Adrenal gland (tissue), 12 donors: Measurements from ENCODE around the gene CREB5. TPM values are rescaled to one million over a fixed set of nuclear protein-coding genes. Genes with fewer than 3 reads are reported as not detected.

Source experiments
- DNase-seq, 7 donors: peaks; one replicate each; pipeline ENCODE4 v3.0.0-alpha.2; 2019 to 2020
- H3K27ac ChIP-seq, 5 donors: fragments of 200-600 bp; sonication (generic) in 4 of 5; 1 replicate in 3 of 5; 2 replicates in 2 of 5; pipeline versions ENCODE4 v1.5.1 to v1.8.0; 2016 to 2020; ENCODE audit warnings: mild to moderate bottlenecking in 1 of 5
- H3K27me3 ChIP-seq: fragments of 200-600 bp; 2 replicates; pipeline ENCODE4 v1.8.0; 2021
- H3K36me3 ChIP-seq, 2 donors: fragments of 200-600 bp; replicated peaks in 1 of 2; 1 replicate in 1 of 2; 2 replicates in 1 of 2; pipeline versions ENCODE4 v1.5.1 to v1.8.0; 2018 to 2022
- H3K4me1 ChIP-seq, 2 donors: fragments of 200-600 bp; replicated peaks in 1 of 2; 1 replicate in 1 of 2; 2 replicates in 1 of 2; pipeline versions ENCODE4 v1.5.1 to v1.8.0; 2018 to 2021
- H3K4me3 ChIP-seq, 4 donors: fragments of 200-600 bp; sonication (generic) in 3 of 4; one replicate each; pipeline ENCODE4 v1.5.1; 2016 to 2018
- H3K9me3 ChIP-seq, 3 donors: fragments of 200-600 bp; sonication (generic) in 1 of 3; replicated peaks in 1 of 3; 1 replicate in 2 of 3; 2 replicates in 1 of 3; pipeline versions ENCODE4 v1.5.1 to v1.8.0; 2016 to 2021
- POLR2A ChIP-seq, 2 donors: fragments of 450-650 bp; IDR thresholded peaks; one replicate each; pipeline ENCODE4 v1.6.1; 2017; ENCODE audit warnings: antibody characterized with exemption in 2 of 2, mild to moderate bottlenecking in 2 of 2, moderate library complexity in 1 of 2
- WGBS, 4 donors: extraction: QIAGEN DNeasy Blood & Tissue Kit in 2 of 4; methylation state at CpG; one replicate each; pipeline versions ENCODE4 v1.1.5 to v1.1.7; 2013 to 2017; 5-methylcytosine and 5-hydroxymethylcytosine counted together
- intact Hi-C, 2 donors: fragments of 100-400 bp; cut with DNase I; formaldehyde crosslinking; loops; one replicate each; pipeline versions ENCODE4 v1.14.1 to v1.15.0; 2022 to 2023
- polyA plus RNA-seq, 3 donors: library from polyadenylated mRNA; stranded (reverse); fragments of 200-250 nt in 2 of 3; fragments of 350-450 nt in 1 of 3; fragmentation: Illumina TruSeq in 1 of 3; extraction: RNeasy Lipid Tissue Mini Kit (QIAGEN cat#74804) in 1 of 3; gene quantifications; one replicate each; pipeline ENCODE4 v1.2.3, GENCODE V29; 2013 to 2014
- total RNA-seq, 9 donors: library from RNA; depleted of rRNA in 4 of 9; stranded (reverse); fragments of >200 nt in 4 of 9; fragments of 120-200 nt in 1 of 9; fragmentation: NEBNext Ultra II Directional in 1 of 9; extraction: Animal tissue kit (Norgen Biotek cat#: 25700) in 1 of 9; gene quantifications; one replicate each; pipeline versions ENCODE4 v1.1.0 to v1.2.4, GENCODE V29; 2013 to 2023
- TF ChIP-seq, protein P1 (sequence below), 6 experiments: fragments of 450-650 bp in 4 of 6; fragments of 200-600 bp in 2 of 6; sonication (generic) in 1 of 6; IDR thresholded peaks; 1 replicate in 5 of 6; 2 replicates in 1 of 6; pipeline versions ENCODE4 v1.5.1 to v1.8.0; 2016 to 2021; ENCODE audit warnings: antibody characterized with exemption in 6 of 6, mild to moderate bottlenecking in 2 of 6, moderate library complexity in 1 of 6
- donor health status: healthy with polysubstance abuse.
- donor health status: Bipolar disorder and iron deficiency.
- donor health status: DM: yes; HTN: yes; CAD: no.
- donor health status: DM: no; HTN: no; CAD: no.
- donor health status: DM: no; HTN: no; CAD: no.
- donor health status: DM: yes; HTN: yes; CAD: no.

Gene CREB5
- total and polyA plus RNA-seq, 12 donors: 0.69 to 5.4 (median 1.3) TPM

- intact Hi-C loops: loop anchor here in 1 of 2 donors (5.0 kb wide), 2 partner anchors 463 to 553 kb away; no protein-coding TSS in a partner anchor
- peaks cover 27% of the 10 kb centered on the region for H3K27me3 ChIP-seq
- no peak overlapping the region for H3K4me3 ChIP-seq
- DNase-seq: no peak
- H3K27ac ChIP-seq: no peak overlapping the region
- TF ChIP-seq, protein P1, sequence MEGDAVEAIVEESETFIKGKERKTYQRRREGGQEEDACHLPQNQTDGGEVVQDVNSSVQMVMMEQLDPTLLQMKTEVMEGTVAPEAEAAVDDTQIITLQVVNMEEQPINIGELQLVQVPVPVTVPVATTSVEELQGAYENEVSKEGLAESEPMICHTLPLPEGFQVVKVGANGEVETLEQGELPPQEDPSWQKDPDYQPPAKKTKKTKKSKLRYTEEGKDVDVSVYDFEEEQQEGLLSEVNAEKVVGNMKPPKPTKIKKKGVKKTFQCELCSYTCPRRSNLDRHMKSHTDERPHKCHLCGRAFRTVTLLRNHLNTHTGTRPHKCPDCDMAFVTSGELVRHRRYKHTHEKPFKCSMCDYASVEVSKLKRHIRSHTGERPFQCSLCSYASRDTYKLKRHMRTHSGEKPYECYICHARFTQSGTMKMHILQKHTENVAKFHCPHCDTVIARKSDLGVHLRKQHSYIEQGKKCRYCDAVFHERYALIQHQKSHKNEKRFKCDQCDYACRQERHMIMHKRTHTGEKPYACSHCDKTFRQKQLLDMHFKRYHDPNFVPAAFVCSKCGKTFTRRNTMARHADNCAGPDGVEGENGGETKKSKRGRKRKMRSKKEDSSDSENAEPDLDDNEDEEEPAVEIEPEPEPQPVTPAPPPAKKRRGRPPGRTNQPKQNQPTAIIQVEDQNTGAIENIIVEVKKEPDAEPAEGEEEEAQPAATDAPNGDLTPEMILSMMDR (IDR thresholded peaks at IDR 0.05): no peak
- TF ChIP-seq POLR2A (IDR thresholded peaks at IDR 0.05): no peak
- H3K4me1 ChIP-seq: peaks cover 5 to 11% of the 10 kb centered on the region in 2 donors
- H3K9me3 ChIP-seq: no peaks in the 10 kb centered on the region
- H3K36me3 ChIP-seq: no peaks in the 10 kb centered on the region
These were observed 438.4 kb downstream of the CREB5 start for GRCh38 chr7:28850699-28851098.

- Histone ChIP-seq H3K27me3 (peaks cover 32% of the 10 kb centered on the region), H3K9me3 (no peaks in the 10 kb centered on the region), H3K27ac (no peak overlapping the region), H3K36me3 (no peaks in the 10 kb centered on the region), H3K4me3 (no peak overlapping the region), H3K4me1 (peaks cover 5 to 11% of the 10 kb centered on the region in 2 donors)
- no peak for TF ChIP-seq POLR2A (IDR thresholded peaks at IDR 0.05)
- TF ChIP-seq, protein P1 (IDR thresholded peaks at IDR 0.05): no peak
- no peak for DNase-seq
- intact Hi-C loops: loop anchor here in 1 of 2 donors (5.0 kb wide), 2 partner anchors 466 to 556 kb away; no protein-coding TSS in a partner anchor
- WGBS, 4 donors: 45 to 71% (median 60%) methylated on average over 4 of the region's 4 CpGs
These were observed 440.8 kb downstream of the CREB5 start for GRCh38 chr7:28853150-28853549.

GRCh38 chr7:28853834-28854749 lies 441.8 kb downstream of the CREB5 start:
- Histone ChIP-seq H3K27ac (no peak overlapping the region), H3K4me3 (peak overlapping the region in 2 of 4 donors; percentile 16 to 56), H3K9me3 (no peaks in the 10 kb centered on the region), H3K27me3 (peaks cover 32% of the 10 kb centered on the region), H3K36me3 (no peaks in the 10 kb centered on the region), H3K4me1 (peaks cover 5 to 11% of the 10 kb centered on the region in 2 donors)
- intact Hi-C loops: loop anchor here in 1 of 2 donors (5.0 kb wide), 2 partner anchors 467 to 557 kb away; no protein-coding TSS in a partner anchor
- TF ChIP-seq POLR2A (IDR thresholded peaks at IDR 0.05): no peak
- TF ChIP-seq, protein P1 (IDR thresholded peaks at IDR 0.05): peak; percentile 66 to 89 (median 79)
- WGBS, 4 donors: 7 to 24% (median 11%) methylated on average over 17 to 63 of the region's 63 CpGs
- peak; percentile 52 to 88 (median 71) for DNase-seq

GRCh38 chr7:28854750-28855074 lies 442.4 kb downstream of the CREB5 start:
- Histone ChIP-seq H3K27ac (no peak overlapping the region), H3K4me3 (no peak overlapping the region), H3K36me3 (no peaks in the 10 kb centered on the region), H3K9me3 (no peaks in the 10 kb centered on the region), H3K27me3 (peaks cover 32% of the 10 kb centered on the region), H3K4me1 (peaks cover 5 to 11% of the 10 kb centered on the region in 2 donors)
- intact Hi-C loops: loop anchor here in 1 of 2 donors (5.0 kb wide), 2 partner anchors 467 to 557 kb away; no protein-coding TSS in a partner anchor
- no peak for DNase-seq
- no peak for TF ChIP-seq POLR2A (IDR thresholded peaks at IDR 0.05)
- TF ChIP-seq, protein P1 (IDR thresholded peaks at IDR 0.05): no peak
- WGBS, 4 donors: 88 to 95% (median 92%) methylated on average over 3 of the region's 3 CpGs
